Measurements from ENCODE around the gene NOSIP. TPM values are rescaled to one million over a fixed set of nuclear protein-coding genes. Genes with fewer than 3 reads are reported as not detected.

NOSIP gene
- total RNA-seq, 2 donors from 2014 or later: 58.0 to 62.3 TPM

DNA sequence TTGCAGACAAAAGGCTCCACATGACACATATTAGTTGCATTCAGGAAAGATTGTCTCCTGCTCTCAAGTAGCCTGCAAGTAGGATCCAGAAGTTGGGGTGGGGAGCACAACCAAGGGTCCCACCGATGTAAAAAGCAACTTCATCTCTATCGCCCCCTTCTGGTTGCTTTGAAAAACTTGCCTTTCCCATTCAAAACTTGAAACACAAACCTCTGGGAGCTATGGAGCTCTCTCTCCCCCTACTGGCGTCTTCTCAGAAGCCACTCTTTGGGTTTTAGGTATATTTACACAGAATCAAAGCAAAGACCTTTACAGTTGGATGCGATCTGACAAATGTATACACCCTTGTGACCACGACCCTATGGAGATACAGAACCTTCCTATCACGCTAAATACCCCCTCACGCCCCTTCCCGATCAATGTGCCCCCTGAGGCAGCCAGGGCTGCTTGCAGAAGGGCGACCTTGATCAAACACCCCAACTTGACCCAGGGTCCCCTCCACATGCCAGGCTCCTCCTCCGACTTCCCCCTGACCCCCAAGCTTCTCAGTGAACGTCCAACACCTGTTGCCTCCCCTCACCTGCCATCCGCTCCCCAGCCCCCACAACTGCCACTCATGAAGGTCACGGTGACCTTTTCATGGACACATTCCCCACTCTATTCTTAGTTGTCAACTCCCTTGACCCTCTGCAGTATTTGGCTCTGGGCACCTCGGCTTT is 10.1 kb downstream of the NOSIP start:
- H3K9me3 Mint-ChIP-seq: no peaks in the 10 kb centered on the region
- Histone ChIP-seq H3K9me3 (ENCODE audit: control insufficient read depth, low read length) (no peaks in the 10 kb centered on the region), H3K36me3 (ENCODE audit: control insufficient read depth, insufficient read depth, low read length) (peaks cover 12% of the 10 kb centered on the region), H3K4me3 (ENCODE audit: low read length) (no peak overlapping the region), H3K9ac (ENCODE audit: extremely low read depth, low read length, poor library complexity, severe bottlenecking) (no peak overlapping the region), H3K27ac (ENCODE audit: low read depth, low read length) (no peak overlapping the region), H3K27me3 (ENCODE audit: control insufficient read depth, insufficient read depth, low read length, poor library complexity, severe bottlenecking) (no peaks in the 10 kb centered on the region), H3K4me1 (ENCODE audit: control insufficient read depth, insufficient read depth, low read length) (no peaks in the 10 kb centered on the region)
- no peaks in the 10 kb centered on the region for H3K27me3 Mint-ChIP-seq (ENCODE audit: insufficient read depth)
- 40 to 42% methylated on average over 10 to 14 of the region's 14 CpGs for WGBS, 2 experiments (ENCODE audit: insufficient coverage in 1 of 2, insufficient read length in 1 of 2)
- DNase-seq: peak; percentile 86
- no peak overlapping the region for H3K4me3 Mint-ChIP-seq
- peaks cover 11% of the 10 kb centered on the region for H3K4me1 Mint-ChIP-seq
- peaks cover 24% of the 10 kb centered on the region for H3K36me3 Mint-ChIP-seq (ENCODE audit: low read depth)
- peak; percentile 99 for TF ChIP-seq CTCF (conservative IDR thresholded peaks at IDR 0.05)
- peak overlapping the region; percentile 65 for H3K27ac Mint-ChIP-seq

DNA sequence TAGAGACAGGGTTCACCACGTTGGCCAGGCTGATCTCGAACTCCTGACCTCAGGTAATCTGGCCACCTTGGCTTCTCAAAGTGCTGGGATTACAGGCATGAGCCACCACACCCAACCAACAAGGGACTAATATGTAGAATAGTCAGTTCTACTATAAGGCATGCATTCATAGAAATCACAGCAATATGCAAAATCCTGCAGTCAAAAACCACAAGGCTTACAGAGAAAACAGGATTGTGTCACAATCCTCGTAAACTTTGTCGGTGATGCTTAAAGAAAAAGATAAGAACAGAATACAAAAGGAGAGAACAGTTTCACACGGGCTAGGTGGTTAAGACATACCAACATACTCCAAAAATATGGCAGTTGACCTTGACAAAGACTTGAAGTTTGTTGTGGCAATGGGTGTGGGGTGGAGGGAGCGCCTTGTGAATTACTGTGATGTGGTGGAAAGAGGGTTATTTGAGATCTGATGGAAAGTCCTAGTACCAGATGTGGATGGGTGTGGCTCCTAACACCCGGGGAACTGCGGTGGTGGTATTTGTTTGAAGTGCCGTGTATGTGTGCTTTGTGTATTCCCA is 12.4 kb downstream of the NOSIP start:
- Mint-ChIP-seq H3K36me3 (ENCODE audit: low read depth) (peaks cover 25% of the 10 kb centered on the region), H3K4me1 (peaks cover 11% of the 10 kb centered on the region), H3K27ac (no peak overlapping the region), H3K4me3 (no peak overlapping the region), H3K9me3 (no peaks in the 10 kb centered on the region), H3K27me3 (ENCODE audit: insufficient read depth) (no peaks in the 10 kb centered on the region)
- no peak for DNase-seq
- Histone ChIP-seq H3K27me3 (ENCODE audit: control insufficient read depth, insufficient read depth, low read length, poor library complexity, severe bottlenecking) (no peaks in the 10 kb centered on the region), H3K9ac (ENCODE audit: extremely low read depth, low read length, poor library complexity, severe bottlenecking) (no peak overlapping the region), H3K4me3 (ENCODE audit: low read length) (no peak overlapping the region), H3K4me1 (ENCODE audit: control insufficient read depth, insufficient read depth, low read length) (no peaks in the 10 kb centered on the region), H3K27ac (ENCODE audit: low read depth, low read length) (no peak overlapping the region), H3K36me3 (ENCODE audit: control insufficient read depth, insufficient read depth, low read length) (peaks cover 6% of the 10 kb centered on the region), H3K9me3 (ENCODE audit: control insufficient read depth, low read length) (no peaks in the 10 kb centered on the region)
- WGBS, 2 experiments (ENCODE audit: insufficient coverage in 1 of 2, insufficient read length in 1 of 2): 87 to 90% methylated on average over 5 to 7 of the region's 9 CpGs
- no peak for TF ChIP-seq CTCF (conservative IDR thresholded peaks at IDR 0.05)

DNA sequence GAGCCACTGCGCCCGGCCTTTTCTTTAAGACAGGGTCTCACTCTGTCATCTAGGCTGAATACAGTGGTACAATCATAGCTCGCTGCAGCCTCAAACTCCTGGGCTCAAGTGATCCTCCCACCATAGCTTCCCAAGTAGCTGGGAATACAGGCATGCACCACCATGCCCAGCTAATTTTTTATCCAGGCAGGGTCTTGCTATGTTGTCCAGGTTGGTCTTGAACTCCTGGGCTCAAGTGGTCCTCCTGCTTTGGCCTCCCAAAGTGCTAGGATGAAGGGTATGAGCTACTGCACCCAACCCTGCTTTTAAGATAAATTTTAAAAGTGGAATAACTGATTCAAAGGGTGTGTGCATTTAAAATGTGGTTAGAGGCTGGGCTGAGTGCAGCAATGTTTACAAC is 14.1 kb downstream of the NOSIP start:
- H3K4me3 ChIP-seq (ENCODE audit: low read length): no peak overlapping the region
- peaks cover 8% of the 10 kb centered on the region for H3K4me1 Mint-ChIP-seq
- DNase-seq: no peak
- no peaks in the 10 kb centered on the region for H3K27me3 Mint-ChIP-seq (ENCODE audit: insufficient read depth)
- no peak for TF ChIP-seq CTCF (conservative IDR thresholded peaks at IDR 0.05)
- H3K9ac ChIP-seq (ENCODE audit: extremely low read depth, low read length, poor library complexity, severe bottlenecking): no peak overlapping the region
- no peaks in the 10 kb centered on the region for H3K9me3 ChIP-seq (ENCODE audit: control insufficient read depth, low read length)
- H3K4me1 ChIP-seq (ENCODE audit: control insufficient read depth, insufficient read depth, low read length): no peaks in the 10 kb centered on the region
- no peaks in the 10 kb centered on the region for H3K9me3 Mint-ChIP-seq
- H3K27ac ChIP-seq (ENCODE audit: low read depth, low read length): no peak overlapping the region
- peaks cover 6% of the 10 kb centered on the region for H3K36me3 ChIP-seq (ENCODE audit: control insufficient read depth, insufficient read depth, low read length)
- 84 to 91% methylated on average over 3 of the region's 3 CpGs for WGBS, 2 experiments (ENCODE audit: insufficient coverage in 1 of 2, insufficient read length in 1 of 2)
- H3K36me3 Mint-ChIP-seq (ENCODE audit: low read depth): peaks cover 26% of the 10 kb centered on the region
- H3K27me3 ChIP-seq (ENCODE audit: control insufficient read depth, insufficient read depth, low read length, poor library complexity, severe bottlenecking): no peaks in the 10 kb centered on the region
- no peak overlapping the region for H3K4me3 Mint-ChIP-seq
- H3K27ac Mint-ChIP-seq: no peak overlapping the region

Measured in endodermal cell (in vitro differentiated cells).